ENCODE data around the gene KRT79.

KRT79 gene

GRCh38 chr12:52794479-52795331 lies 39.4 kb downstream of the KRT79 start:
- Mint-ChIP-seq H3K36me3 (no peaks in the 10 kb centered on the region), H3K27ac (no peak overlapping the region), H3K4me1 (no peaks in the 10 kb centered on the region), H3K4me3 (no peak overlapping the region), H3K27me3 (peaks cover 17% of the 10 kb centered on the region), H3K9me3 (no peaks in the 10 kb centered on the region)
- ATAC-seq (ENCODE audit: low read depth) (no peak), DNase-seq (ENCODE audit: low spot score in 2 of 2) (no peak)

- DNase-seq (ENCODE audit: low spot score in 2 of 2) (no peak), ATAC-seq (ENCODE audit: low read depth) (no peak)
- H3K36me3 Mint-ChIP-seq = no peaks in the 10 kb centered on the region
- H3K27ac Mint-ChIP-seq = no peak overlapping the region
- H3K4me1 Mint-ChIP-seq = peaks cover 3% of the 10 kb centered on the region
- peaks cover 24% of the 10 kb centered on the region for H3K27me3 Mint-ChIP-seq
- no peak overlapping the region for H3K4me3 Mint-ChIP-seq
- no peaks in the 10 kb centered on the region for H3K9me3 Mint-ChIP-seq
Observed at GRCh38 chr12:52792185-52793029, 41.7 kb downstream of the KRT79 start.

GRCh38 chr12:52791271-52792184 lies 42.6 kb downstream of the KRT79 start:
- peaks cover 24% of the 10 kb centered on the region for H3K27me3 Mint-ChIP-seq
- no peak overlapping the region for H3K4me3 Mint-ChIP-seq
- H3K27ac Mint-ChIP-seq = no peak overlapping the region
- no peaks in the 10 kb centered on the region for H3K9me3 Mint-ChIP-seq
- no peak for ATAC-seq (ENCODE audit: low read depth)
- no peak for DNase-seq (ENCODE audit: low spot score in 2 of 2)
- peaks cover 3% of the 10 kb centered on the region for H3K4me1 Mint-ChIP-seq
- no peaks in the 10 kb centered on the region for H3K36me3 Mint-ChIP-seq

- Mint-ChIP-seq H3K4me1 (peaks cover 3% of the 10 kb centered on the region), H3K4me3 (no peak overlapping the region)
- ATAC-seq (ENCODE audit: low read depth) = no peak
Observed at GRCh38 chr12:52790427-52791270, 43.5 kb downstream of the KRT79 start.

GRCh38 chr12:52789637-52790426 lies 44.3 kb downstream of the KRT79 start:
- Mint-ChIP-seq H3K36me3 (no peaks in the 10 kb centered on the region), H3K27ac (no peak overlapping the region), H3K4me3 (no peak overlapping the region), H3K27me3 (peaks cover 23% of the 10 kb centered on the region), H3K9me3 (peaks cover 2% of the 10 kb centered on the region), H3K4me1 (peaks cover 3% of the 10 kb centered on the region)
- DNase-seq (ENCODE audit: low spot score in 2 of 2) (no peak), ATAC-seq (ENCODE audit: low read depth) (no peak)

More at GRCh38 chr12:52790427-52791270, 43.5 kb downstream of the KRT79 start:
- Mint-ChIP-seq H3K27me3 (peaks cover 21% of the 10 kb centered on the region), H3K36me3 (no peaks in the 10 kb centered on the region), H3K9me3 (peaks cover 2% of the 10 kb centered on the region), H3K27ac (no peak overlapping the region)
- DNase-seq (ENCODE audit: low spot score in 2 of 2) = no peak

- ATAC-seq (ENCODE audit: low read depth) = no peak
- Mint-ChIP-seq H3K4me1 (peaks cover 3% of the 10 kb centered on the region), H3K9me3 (peaks cover 2% of the 10 kb centered on the region), H3K27me3 (peaks cover 25% of the 10 kb centered on the region), H3K27ac (no peak overlapping the region), H3K36me3 (no peaks in the 10 kb centered on the region), H3K4me3 (no peak overlapping the region)
- DNase-seq (ENCODE audit: low spot score in 2 of 2) = no peak
Observed at GRCh38 chr12:52788876-52789636, 45.1 kb downstream of the KRT79 start.

- no peak overlapping the region for H3K4me3 Mint-ChIP-seq
- DNase-seq (ENCODE audit: low spot score in 2 of 2) (no peak), ATAC-seq (ENCODE audit: low read depth) (no peak)
- H3K4me1 Mint-ChIP-seq = peaks cover 3% of the 10 kb centered on the region
- no peaks in the 10 kb centered on the region for H3K36me3 Mint-ChIP-seq
- H3K27me3 Mint-ChIP-seq = peaks cover 26% of the 10 kb centered on the region
- peaks cover 2% of the 10 kb centered on the region for H3K9me3 Mint-ChIP-seq
- H3K27ac Mint-ChIP-seq = no peak overlapping the region
Observed at GRCh38 chr12:52788192-52788875, 45.8 kb downstream of the KRT79 start.

GRCh38 chr12:52787324-52788191 lies 46.6 kb downstream of the KRT79 start:
- Mint-ChIP-seq H3K4me1 (peaks cover 3% of the 10 kb centered on the region), H3K27me3 (peaks cover 26% of the 10 kb centered on the region), H3K9me3 (peaks cover 2% of the 10 kb centered on the region), H3K4me3 (no peak overlapping the region), H3K27ac (no peak overlapping the region), H3K36me3 (no peaks in the 10 kb centered on the region)
- DNase-seq (ENCODE audit: low spot score in 2 of 2) (no peak), ATAC-seq (ENCODE audit: low read depth) (no peak)

GRCh38 chr12:52784909-52785308 lies 49.2 kb downstream of the KRT79 start:
- no peak for ATAC-seq (ENCODE audit: low read depth)
- Mint-ChIP-seq H3K27me3 (peaks cover 22% of the 10 kb centered on the region), H3K9me3 (peaks cover 2% of the 10 kb centered on the region), H3K27ac (no peak overlapping the region), H3K4me1 (peaks cover 3% of the 10 kb centered on the region), H3K4me3 (no peak overlapping the region), H3K36me3 (no peaks in the 10 kb centered on the region)
- no peak for DNase-seq (ENCODE audit: low spot score in 2 of 2)

GRCh38 chr12:52783563-52784316 lies 50.4 kb downstream of the KRT79 start:
- no peak for DNase-seq (ENCODE audit: low spot score in 2 of 2)
- Mint-ChIP-seq H3K4me3 (no peak overlapping the region), H3K9me3 (peaks cover 2% of the 10 kb centered on the region), H3K27ac (no peak overlapping the region), H3K36me3 (no peaks in the 10 kb centered on the region), H3K4me1 (peaks cover 3% of the 10 kb centered on the region), H3K27me3 (peaks cover 14% of the 10 kb centered on the region)
- ATAC-seq (ENCODE audit: low read depth) = no peak

All from memory B cell (primary cell).